Measurements from ENCODE around the gene P2RX4.

P2RX4 gene

GRCh38 chr12:121245031-121245430 is 35.1 kb downstream of the P2RX4 start:
- no peaks in the 10 kb centered on the region for H3K79me1 ChIP-seq (ENCODE audit: low read length)
- WGBS (ENCODE audit: extremely low coverage, insufficient coverage, insufficient read length): no CpG with 5 or more reads among the region's 14 CpGs
- no peak overlapping the region for H3K4ac ChIP-seq (ENCODE audit: low read depth, low read length)
- H3K4me2 ChIP-seq (ENCODE audit: low read length): no peak overlapping the region
- no peak overlapping the region for H2AFZ ChIP-seq (ENCODE audit: insufficient read depth, low read length, poor library complexity)
- peaks cover 2 to 4% of the 10 kb centered on the region in 2 experiments for H3K4me1 ChIP-seq (ENCODE audit: control insufficient read depth in 1 of 2, insufficient read depth in 2 of 2, low read length in 2 of 2)
- no peak overlapping the region for H4K12ac ChIP-seq (ENCODE audit: low read depth, low read length)
- no peak overlapping the region for H4K8ac ChIP-seq (ENCODE audit: low read depth, low read length)
- no peak overlapping the region for H3K23ac ChIP-seq (ENCODE audit: low read length)
- H2AK5ac ChIP-seq (ENCODE audit: low read length): no peak overlapping the region
- H3K9ac ChIP-seq (ENCODE audit: low read length): no peak overlapping the region
- peaks cover 49 to 55% of the 10 kb centered on the region in 2 experiments for H3K36me3 ChIP-seq (ENCODE audit: control insufficient read depth in 1 of 2, insufficient read depth in 2 of 2, low read length in 2 of 2)
- DNase-seq: no peak
- no peak overlapping the region for H3K18ac ChIP-seq (ENCODE audit: low read length)
- no peak overlapping the region for H2BK5ac ChIP-seq (ENCODE audit: low read depth, low read length, poor library complexity)
- no peak overlapping the region for H3K27ac ChIP-seq (ENCODE audit: low read depth, low read length)
- no peak overlapping the region for H3K4me3 ChIP-seq (ENCODE audit: low read depth, low read length)
- H3K27me3 ChIP-seq (ENCODE audit: insufficient read depth, low read length): no peaks in the 10 kb centered on the region
- H3K14ac ChIP-seq (ENCODE audit: low read length): no peak overlapping the region
- H3K79me2 ChIP-seq (ENCODE audit: control insufficient read depth, insufficient read depth, low read length, poor library complexity): no peaks in the 10 kb centered on the region
- no peak overlapping the region for H2BK12ac ChIP-seq (ENCODE audit: low read length)
- no peak overlapping the region for H2BK120ac ChIP-seq (ENCODE audit: insufficient read depth, low read length, poor library complexity)
- no peak overlapping the region for H4K91ac ChIP-seq (ENCODE audit: low read depth, low read length)
- peaks cover 1% of the 10 kb centered on the region for H3K9me3 ChIP-seq (ENCODE audit: insufficient read depth, low read depth, low read length)

DNA sequence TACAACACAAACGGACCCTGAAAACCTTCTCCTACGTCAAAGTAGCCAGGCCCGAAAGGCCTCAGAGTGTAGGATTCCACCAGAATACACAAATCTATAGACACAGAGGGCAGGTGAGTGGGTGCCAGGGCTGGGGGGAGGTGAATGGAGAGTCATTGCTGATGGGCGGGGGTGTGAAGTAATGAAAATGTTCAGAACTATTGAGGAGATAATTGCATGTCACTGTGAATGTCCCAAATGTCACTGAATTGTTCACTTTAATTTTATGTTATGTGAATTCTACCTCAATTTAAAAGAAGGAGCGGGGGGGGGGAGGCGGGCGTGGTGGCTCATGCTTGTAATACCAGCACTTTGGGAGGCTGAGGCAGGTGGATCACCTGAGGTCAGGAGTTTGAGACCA is 36.0 kb downstream of the P2RX4 start:
- H2AFZ ChIP-seq (ENCODE audit: insufficient read depth, low read length, poor library complexity): no peak overlapping the region
- no CpG with 5 or more reads among the region's 7 CpGs for WGBS (ENCODE audit: extremely low coverage, insufficient coverage, insufficient read length)

DNA sequence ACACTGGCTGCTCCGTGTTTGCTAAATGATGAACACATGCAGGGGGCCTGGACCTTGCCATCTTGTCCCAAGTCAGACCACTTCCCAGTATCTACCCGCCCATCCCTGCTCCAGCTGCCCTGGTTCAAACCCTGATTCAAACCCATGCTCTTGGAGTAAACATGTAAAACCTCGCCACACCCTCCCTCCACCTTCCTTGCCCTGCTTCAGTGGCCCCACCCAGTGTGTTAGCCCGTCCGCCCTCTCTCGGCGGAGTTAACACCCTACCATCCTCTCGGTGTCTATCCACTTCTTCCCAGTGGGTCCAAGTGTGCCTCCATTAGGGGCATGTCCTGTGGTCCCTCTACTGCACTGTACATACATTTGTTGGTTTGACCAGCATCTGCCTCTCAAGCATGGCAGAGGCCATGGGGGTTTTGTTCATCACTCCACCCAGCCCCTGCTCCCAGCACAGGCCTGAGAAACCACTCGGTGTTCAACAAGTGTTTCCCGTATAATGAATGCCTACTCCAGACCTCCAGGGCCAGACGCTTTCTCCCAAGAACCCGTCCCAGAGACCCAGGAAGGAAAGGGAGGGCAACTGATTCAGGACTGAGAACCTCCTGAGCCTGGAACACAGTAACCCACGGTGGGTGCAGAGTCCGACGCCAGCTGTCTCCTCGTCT is 37.1 kb downstream of the P2RX4 start:
- Histone ChIP-seq H2BK120ac (ENCODE audit: insufficient read depth, low read length, poor library complexity) (no peak overlapping the region), H3K4me2 (ENCODE audit: low read length) (no peak overlapping the region), H3K14ac (ENCODE audit: low read length) (no peak overlapping the region), H4K91ac (ENCODE audit: low read depth, low read length) (no peak overlapping the region), H4K8ac (ENCODE audit: low read depth, low read length) (no peak overlapping the region), H2BK12ac (ENCODE audit: low read length) (no peak overlapping the region), H2AK5ac (ENCODE audit: low read length) (no peak overlapping the region), H3K27ac (ENCODE audit: low read depth, low read length) (no peak overlapping the region), H2AFZ (ENCODE audit: insufficient read depth, low read length, poor library complexity) (no peak overlapping the region), H3K4me3 (ENCODE audit: low read depth, low read length) (no peak overlapping the region), H3K4me1 (ENCODE audit: control insufficient read depth in 1 of 2, insufficient read depth in 2 of 2, low read length in 2 of 2) (no peaks in the 10 kb centered on the region), H3K36me3 (ENCODE audit: control insufficient read depth in 1 of 2, insufficient read depth in 2 of 2, low read length in 2 of 2) (peaks cover 42 to 45% of the 10 kb centered on the region in 2 experiments), H4K12ac (ENCODE audit: low read depth, low read length) (no peak overlapping the region), H3K27me3 (ENCODE audit: insufficient read depth, low read length) (no peaks in the 10 kb centered on the region), H3K9ac (ENCODE audit: low read length) (no peak overlapping the region), H3K79me1 (ENCODE audit: low read length) (no peaks in the 10 kb centered on the region), H3K18ac (ENCODE audit: low read length) (no peak overlapping the region), H3K4ac (ENCODE audit: low read depth, low read length) (no peak overlapping the region), H2BK5ac (ENCODE audit: low read depth, low read length, poor library complexity) (no peak overlapping the region), H3K79me2 (ENCODE audit: control insufficient read depth, insufficient read depth, low read length, poor library complexity) (no peaks in the 10 kb centered on the region), H3K23ac (ENCODE audit: low read length) (no peak overlapping the region), H3K9me3 (ENCODE audit: insufficient read depth, low read depth, low read length) (no peaks in the 10 kb centered on the region)
- DNase-seq: no peak
- no CpG with 5 or more reads among the region's 16 CpGs for WGBS (ENCODE audit: extremely low coverage, insufficient coverage, insufficient read length)

More for the DNA sequence above, 36.0 kb downstream of the P2RX4 start:
- H3K9me3 ChIP-seq (ENCODE audit: insufficient read depth, low read depth, low read length): no peaks in the 10 kb centered on the region
- H3K4me2 ChIP-seq (ENCODE audit: low read length): no peak overlapping the region
- H3K27me3 ChIP-seq (ENCODE audit: insufficient read depth, low read length): no peaks in the 10 kb centered on the region
- no peak for DNase-seq
- no peak overlapping the region for H3K14ac ChIP-seq (ENCODE audit: low read length)
- H2BK5ac ChIP-seq (ENCODE audit: low read depth, low read length, poor library complexity): no peak overlapping the region
- H3K36me3 ChIP-seq (ENCODE audit: control insufficient read depth in 1 of 2, insufficient read depth in 2 of 2, low read length in 2 of 2): peaks cover 48 to 49% of the 10 kb centered on the region in 2 experiments
- H3K79me1 ChIP-seq (ENCODE audit: low read length): no peaks in the 10 kb centered on the region
- H2BK12ac ChIP-seq (ENCODE audit: low read length): no peak overlapping the region
- no peak overlapping the region for H3K23ac ChIP-seq (ENCODE audit: low read length)
- H4K8ac ChIP-seq (ENCODE audit: low read depth, low read length): no peak overlapping the region
- no peak overlapping the region for H3K9ac ChIP-seq (ENCODE audit: low read length)
- H3K4me1 ChIP-seq (ENCODE audit: control insufficient read depth in 1 of 2, insufficient read depth in 2 of 2, low read length in 2 of 2): peaks cover 0 to 2% of the 10 kb centered on the region in 2 experiments
- no peak overlapping the region for H3K18ac ChIP-seq (ENCODE audit: low read length)
- no peak overlapping the region for H3K4ac ChIP-seq (ENCODE audit: low read depth, low read length)
- H3K4me3 ChIP-seq (ENCODE audit: low read depth, low read length): no peak overlapping the region
- H2AK5ac ChIP-seq (ENCODE audit: low read length): no peak overlapping the region
- H3K79me2 ChIP-seq (ENCODE audit: control insufficient read depth, insufficient read depth, low read length, poor library complexity): no peaks in the 10 kb centered on the region
- no peak overlapping the region for H4K91ac ChIP-seq (ENCODE audit: low read depth, low read length)
- no peak overlapping the region for H3K27ac ChIP-seq (ENCODE audit: low read depth, low read length)
- H2BK120ac ChIP-seq (ENCODE audit: insufficient read depth, low read length, poor library complexity): no peak overlapping the region
- no peak overlapping the region for H4K12ac ChIP-seq (ENCODE audit: low read depth, low read length)

DNA sequence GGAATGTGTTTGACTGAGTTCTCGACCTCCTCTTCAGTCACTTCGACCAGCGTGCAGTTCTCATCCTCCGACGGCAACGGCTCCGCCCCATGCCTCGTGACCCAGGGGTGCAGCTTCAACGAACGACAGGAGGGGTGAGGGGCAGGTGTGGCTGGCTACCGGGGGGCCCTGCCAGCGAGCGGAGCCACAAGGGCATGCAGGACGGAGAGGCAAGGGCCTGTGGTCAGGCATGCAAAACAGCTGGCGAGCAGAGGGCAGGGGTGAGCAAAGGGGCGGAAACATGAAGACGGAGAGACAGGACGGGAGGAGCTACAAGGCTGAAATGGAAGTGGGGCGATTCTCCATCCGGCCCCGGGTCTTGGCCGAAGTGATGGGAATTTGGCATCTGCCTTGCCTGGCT is 38.7 kb downstream of the P2RX4 start:
- Histone ChIP-seq H3K18ac (ENCODE audit: low read length) (no peak overlapping the region), H3K23ac (ENCODE audit: low read length) (no peak overlapping the region), H4K8ac (ENCODE audit: low read depth, low read length) (no peak overlapping the region), H3K4me3 (ENCODE audit: low read depth, low read length) (no peak overlapping the region), H3K27ac (ENCODE audit: low read depth, low read length) (no peak overlapping the region), H3K27me3 (ENCODE audit: insufficient read depth, low read length) (no peaks in the 10 kb centered on the region), H3K4me2 (ENCODE audit: low read length) (no peak overlapping the region), H2BK12ac (ENCODE audit: low read length) (no peak overlapping the region), H3K14ac (ENCODE audit: low read length) (no peak overlapping the region), H3K79me1 (ENCODE audit: low read length) (no peaks in the 10 kb centered on the region), H3K4me1 (ENCODE audit: control insufficient read depth in 1 of 2, insufficient read depth in 2 of 2, low read length in 2 of 2) (no peaks in the 10 kb centered on the region), H3K36me3 (ENCODE audit: control insufficient read depth in 1 of 2, insufficient read depth in 2 of 2, low read length in 2 of 2) (peaks cover 50 to 56% of the 10 kb centered on the region in 2 experiments), H3K9me3 (ENCODE audit: insufficient read depth, low read depth, low read length) (peaks cover 6% of the 10 kb centered on the region), H4K12ac (ENCODE audit: low read depth, low read length) (no peak overlapping the region), H2BK120ac (ENCODE audit: insufficient read depth, low read length, poor library complexity) (no peak overlapping the region), H3K4ac (ENCODE audit: low read depth, low read length) (no peak overlapping the region), H3K9ac (ENCODE audit: low read length) (no peak overlapping the region), H2AFZ (ENCODE audit: insufficient read depth, low read length, poor library complexity) (no peak overlapping the region), H2BK5ac (ENCODE audit: low read depth, low read length, poor library complexity) (no peak overlapping the region), H3K79me2 (ENCODE audit: control insufficient read depth, insufficient read depth, low read length, poor library complexity) (no peaks in the 10 kb centered on the region), H2AK5ac (ENCODE audit: low read length) (no peak overlapping the region), H4K91ac (ENCODE audit: low read depth, low read length) (no peak overlapping the region)
- no peak for DNase-seq
- no CpG with 5 or more reads among the region's 22 CpGs for WGBS (ENCODE audit: extremely low coverage, insufficient coverage, insufficient read length)

Measured in trophoblast cell (in vitro differentiated cells and primary cell).